GM12873 (cell line): ENCODE data around the gene PLPP6.

Source experiments
- CTCF ChIP-seq: IDR thresholded peaks from 2 replicates; pipeline ENCODE4 v1.5.1; 2012; ENCODE audit warnings: low read depth, mild to moderate bottlenecking, moderate library complexity, low read length, control low read depth; ENCODE audit not compliant: insufficient read depth; ENCODE audit errors: missing control alignments

The PLPP6 gene

GRCh38 chr9:4654084-4654483 is 8.0 kb upstream of the PLPP6 start:
- no peak for TF ChIP-seq CTCF

GRCh38 chr9:4654538-4654937 is 7.6 kb upstream of the PLPP6 start:
- TF ChIP-seq CTCF: no peak

- no peak for TF ChIP-seq CTCF
Measured at GRCh38 chr9:4656621-4657020, 5.5 kb upstream of the PLPP6 start.

- no peak for TF ChIP-seq CTCF
Measured at GRCh38 chr9:4657426-4658159, 4.5 kb upstream of the PLPP6 start.

GRCh38 chr9:4661165-4661564 is 929 bp upstream of the PLPP6 start:
- no peak for TF ChIP-seq CTCF

- TF ChIP-seq CTCF: no peak
Measured at GRCh38 chr9:4661611-4662010, 483 bp upstream of the PLPP6 start.

GRCh38 chr9:4662989-4663792 is 1.1 kb downstream of the PLPP6 start:
- no peak for TF ChIP-seq CTCF
